NCI-H1105 (cell line): Measurements from ENCODE around the gene ZSCAN26.

Source experiments
- DNase-seq: peaks from one replicate; lab custom pipeline; 2025; lab: John Stamatoyannopoulos, UW

Gene ZSCAN26

GRCh38 chr6:28266962-28267694 lies at the start of gene ZSCAN26:
Gene ZSCAN26, plus strand, starts transcription at chr6:28267143. Its CDS starts 4,777 bp downstream, at chr6:28271920.
- DNase-seq, result peak; percentile 81

GRCh38 chr6:28217890-28218289 lies 49.1 kb upstream of the ZSCAN26 start:
- no peak for DNase-seq

- DNase-seq, result peak; percentile 50
Observed at GRCh38 chr6:28218312-28219248, 48.4 kb upstream of the ZSCAN26 start.

GRCh38 chr6:28220257-28221133 lies 46.4 kb upstream of the ZSCAN26 start:
- DNase-seq, result no peak

GRCh38 chr6:28224131-28225055 lies 42.5 kb upstream of the ZSCAN26 start:
- no peak for DNase-seq

- DNase-seq, result peak; percentile 92
Observed at GRCh38 chr6:28225056-28225834, 41.7 kb upstream of the ZSCAN26 start, which contains the start of gene ZSCAN9. Gene ZSCAN9, plus strand, starts transcription at chr6:28225275. Its CDS starts 1,810 bp downstream, at chr6:28227085.

- DNase-seq, result no peak
Observed at GRCh38 chr6:28226460-28226859, 40.5 kb upstream of the ZSCAN26 start.

- no peak for DNase-seq
Observed at GRCh38 chr6:28232785-28233184, 34.2 kb upstream of the ZSCAN26 start.

- DNase-seq, result no peak
Observed at GRCh38 chr6:28235912-28236452, 31.0 kb upstream of the ZSCAN26 start.

- no peak for DNase-seq
Observed at GRCh38 chr6:28239636-28240035, 27.3 kb upstream of the ZSCAN26 start.

- DNase-seq, result no peak
Observed at GRCh38 chr6:28240471-28240870, 26.5 kb upstream of the ZSCAN26 start.

- no peak for DNase-seq
Observed at GRCh38 chr6:28243946-28244345, 23.0 kb upstream of the ZSCAN26 start.

- DNase-seq, result no peak
Observed at GRCh38 chr6:28245206-28245941, 21.6 kb upstream of the ZSCAN26 start.

GRCh38 chr6:28248916-28249315 lies 18.0 kb upstream of the ZSCAN26 start:
- no peak for DNase-seq

- no peak for DNase-seq
Observed at GRCh38 chr6:28250747-28251146, 16.2 kb upstream of the ZSCAN26 start.

GRCh38 chr6:28251661-28252008 lies 15.3 kb upstream of the ZSCAN26 start:
- DNase-seq, result no peak

- peak; percentile 82 for DNase-seq
Observed at GRCh38 chr6:28252009-28252975, 14.7 kb upstream of the ZSCAN26 start, which contains the start of gene ZKSCAN4. Gene ZKSCAN4, minus strand, starts transcription at chr6:28252269. Its CDS starts 289 bp downstream, at chr6:28251980.

GRCh38 chr6:28254121-28254519 lies 12.8 kb upstream of the ZSCAN26 start:
- no peak for DNase-seq
